Epidermal melanocyte (primary cell): ENCODE results near the gene CAST.

Experiments
- DNase-seq: peaks from one replicate; pipeline ENCODE4 v3.0.0; 2011; ENCODE audit warnings: low spot score; ENCODE audit not compliant: insufficient read length

The CAST gene

DNA sequence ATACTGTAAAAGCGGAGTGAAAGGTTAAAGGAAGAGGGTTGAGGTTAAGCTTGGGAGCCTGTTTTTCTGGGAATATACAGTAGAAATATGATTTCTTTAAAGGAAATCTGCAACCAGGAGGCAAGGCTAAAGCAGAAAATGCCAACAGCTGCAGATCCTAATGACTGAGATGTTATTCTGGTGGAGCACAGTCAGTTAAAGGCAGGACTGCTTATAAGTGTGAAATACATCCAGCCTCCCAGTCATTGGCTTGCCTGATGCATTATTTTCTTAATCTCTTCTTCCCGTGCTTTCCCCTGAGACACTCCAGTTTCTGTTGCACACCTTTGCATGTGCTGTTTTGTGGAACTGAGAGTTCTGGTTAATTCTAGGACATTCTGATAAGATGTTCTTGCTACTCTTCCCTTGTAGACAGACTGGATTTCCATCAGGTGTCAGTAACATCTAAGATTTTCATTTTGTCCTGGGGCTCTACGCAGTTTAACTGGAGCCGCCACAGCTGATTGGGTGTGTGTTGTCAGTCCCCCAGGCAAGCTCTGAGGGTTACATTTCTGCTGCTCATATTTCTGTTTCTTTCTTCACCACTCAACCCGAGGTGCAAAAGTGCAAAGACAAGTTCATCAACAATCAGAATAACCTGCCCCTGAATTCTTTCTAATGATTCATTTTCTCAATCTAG, 44.4 kb downstream of the CAST start:
- no peak for DNase-seq

DNA sequence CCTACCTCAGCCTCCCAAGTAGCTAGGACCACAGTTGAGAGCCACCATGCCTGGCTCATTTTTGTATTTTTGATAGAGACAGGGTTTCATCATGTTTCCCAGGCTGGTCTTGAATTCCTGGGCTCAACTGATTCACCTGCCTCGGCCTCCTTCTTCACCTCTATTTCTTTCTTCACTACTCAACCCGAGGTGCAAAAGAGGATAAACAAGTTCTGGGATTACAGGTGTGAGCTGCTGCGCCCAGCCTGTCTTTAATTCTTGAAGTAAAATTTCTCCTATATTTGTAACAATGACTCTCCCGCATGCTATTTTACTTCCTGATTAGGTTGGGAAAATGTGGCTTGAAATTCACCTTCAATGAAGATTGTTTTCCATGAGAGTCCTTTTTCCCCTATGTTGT, 46.4 kb downstream of the CAST start:
- DNase-seq, result no peak

DNA sequence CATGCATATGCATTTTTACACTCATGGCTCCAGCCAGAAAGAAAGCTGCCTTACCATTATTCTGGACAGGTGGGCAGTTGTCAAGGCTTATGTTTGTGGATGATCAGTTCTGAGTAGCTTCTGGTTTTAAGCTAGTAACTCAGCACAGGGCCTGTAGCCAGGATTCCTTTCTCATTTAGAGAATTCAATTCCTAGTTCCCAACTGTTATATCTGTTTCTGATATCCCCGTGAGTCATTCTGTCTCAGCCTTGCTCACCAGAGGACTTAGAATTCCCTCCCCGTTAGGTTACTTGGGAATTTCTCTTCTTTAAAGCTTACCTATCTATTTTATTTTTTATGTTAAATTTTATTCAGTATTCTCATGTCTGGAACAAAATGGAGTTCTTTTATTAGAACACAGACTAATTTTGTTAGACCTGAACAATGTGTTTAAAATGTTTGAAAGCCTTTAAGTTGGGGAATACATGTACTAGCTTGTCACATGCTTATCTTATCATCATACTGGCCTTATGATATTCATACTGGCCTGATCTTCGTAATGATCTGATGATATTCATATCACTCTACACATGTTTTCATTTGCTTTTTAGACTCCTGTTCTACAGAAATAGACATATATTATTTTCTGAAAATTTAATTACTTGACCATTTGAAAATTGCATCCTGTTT, 47.1 kb downstream of the CAST start:
- no peak for DNase-seq

DNA sequence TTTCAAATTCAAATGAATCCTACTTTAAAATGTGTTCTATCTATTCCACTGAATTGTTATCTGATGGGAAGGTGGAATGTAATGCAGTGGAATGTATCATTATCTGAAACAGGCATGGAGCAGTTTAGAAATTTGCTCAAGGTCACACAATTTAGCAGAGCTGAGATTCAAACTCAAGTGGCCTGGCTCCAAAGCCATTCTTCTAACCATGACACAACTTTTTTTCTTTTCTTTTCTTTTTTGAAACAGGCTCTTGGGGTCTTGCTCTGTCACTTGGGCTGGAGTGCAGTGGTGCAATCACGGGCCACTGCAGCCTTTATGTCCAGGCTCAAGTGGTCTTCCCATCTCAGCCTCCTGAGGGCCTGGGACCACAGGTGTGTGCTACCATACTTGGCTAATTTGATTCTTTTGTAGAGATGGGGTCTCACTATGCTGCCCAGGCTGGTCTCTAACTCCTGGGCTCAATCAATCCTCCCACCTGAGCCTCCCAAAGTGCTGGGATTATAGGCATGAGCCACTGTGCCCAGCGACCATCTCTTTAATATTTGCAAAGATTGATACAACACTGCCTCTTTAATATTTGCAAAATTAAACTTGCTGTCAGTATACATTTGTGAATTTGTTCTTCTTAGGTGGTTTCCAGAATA, 50.0 kb downstream of the CAST start:
- no peak for DNase-seq

DNA sequence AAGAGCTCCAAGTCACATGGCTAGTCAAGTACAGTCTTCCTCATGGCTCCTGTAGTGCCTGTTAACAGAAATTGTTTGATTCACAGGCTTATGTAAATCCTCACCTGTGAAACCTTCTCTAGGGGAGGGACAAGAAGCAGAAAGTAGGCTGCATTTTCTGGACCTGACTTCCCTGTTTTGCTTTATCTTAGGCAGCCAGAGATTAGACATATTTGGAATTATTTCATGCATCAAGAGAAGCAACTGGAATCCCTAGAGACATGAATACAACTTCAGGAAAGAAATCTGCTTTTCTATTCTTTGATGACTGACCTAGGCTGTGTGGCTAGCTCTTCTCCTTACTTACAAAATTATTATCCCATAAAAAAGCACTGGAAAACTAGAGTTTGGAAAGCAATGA, 52.3 kb downstream of the CAST start:
- no peak for DNase-seq

DNA sequence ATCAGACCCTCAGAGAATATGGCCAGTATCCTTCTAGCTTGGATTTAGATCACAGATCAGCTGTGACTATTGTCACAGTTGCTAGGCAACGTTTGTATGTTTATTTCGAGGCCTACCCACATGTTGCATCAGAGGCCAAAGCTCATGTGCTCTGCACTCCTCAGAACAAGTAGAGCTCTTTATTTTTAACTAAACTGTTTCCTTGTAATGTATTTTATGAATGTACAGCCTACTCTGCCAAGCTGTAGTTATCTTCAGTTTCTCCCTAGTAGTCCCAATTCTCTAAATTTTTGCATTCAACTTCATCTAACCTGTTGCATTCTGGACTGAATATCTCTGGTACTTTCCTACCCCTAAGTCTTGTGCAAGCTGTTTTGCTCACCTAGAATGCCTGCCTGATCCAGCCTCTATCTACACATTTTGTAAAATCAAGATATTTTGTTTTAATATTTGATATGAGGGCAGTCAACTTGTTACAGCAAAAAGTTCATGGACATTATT, 52.8 kb downstream of the CAST start:
- no peak for DNase-seq

DNA sequence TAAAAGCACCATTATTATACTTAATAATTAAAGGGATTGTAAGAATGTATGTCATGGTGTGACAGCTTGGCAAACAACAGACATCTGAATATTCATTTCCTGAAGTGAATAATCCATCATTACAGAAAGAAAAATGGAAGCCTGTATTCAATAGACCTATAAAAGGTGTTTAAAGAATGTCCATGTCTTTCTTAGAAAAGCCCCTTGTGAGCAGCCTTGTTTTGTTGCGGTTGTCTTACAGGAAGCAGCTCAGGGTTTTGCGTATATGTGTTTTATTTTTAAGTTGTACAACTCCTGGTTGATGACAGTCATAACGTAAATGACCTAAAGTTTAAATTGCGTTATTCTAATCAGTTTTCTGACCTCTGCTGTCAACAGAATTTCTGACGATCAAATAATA, 53.8 kb downstream of the CAST start:
- no peak for DNase-seq

DNA sequence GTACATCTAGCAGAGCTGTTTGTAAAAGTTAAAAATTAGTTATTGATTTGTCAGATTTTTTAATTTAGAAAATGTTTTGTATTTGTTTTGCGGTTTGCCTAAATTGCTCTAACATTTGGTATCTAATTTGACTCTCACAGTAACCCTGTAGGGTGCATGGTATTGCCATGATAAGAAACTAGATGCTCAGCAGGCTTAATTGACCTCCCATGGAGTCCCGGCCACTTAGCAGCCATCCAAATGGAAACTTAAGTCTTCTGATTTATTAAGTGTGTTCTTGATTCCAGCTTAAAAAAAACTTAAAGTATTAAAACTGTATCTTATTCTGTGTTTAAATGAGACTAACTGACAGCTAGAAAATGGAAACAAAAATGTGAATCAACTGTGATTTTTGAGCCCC, 54.5 kb downstream of the CAST start:
- no peak for DNase-seq

DNA sequence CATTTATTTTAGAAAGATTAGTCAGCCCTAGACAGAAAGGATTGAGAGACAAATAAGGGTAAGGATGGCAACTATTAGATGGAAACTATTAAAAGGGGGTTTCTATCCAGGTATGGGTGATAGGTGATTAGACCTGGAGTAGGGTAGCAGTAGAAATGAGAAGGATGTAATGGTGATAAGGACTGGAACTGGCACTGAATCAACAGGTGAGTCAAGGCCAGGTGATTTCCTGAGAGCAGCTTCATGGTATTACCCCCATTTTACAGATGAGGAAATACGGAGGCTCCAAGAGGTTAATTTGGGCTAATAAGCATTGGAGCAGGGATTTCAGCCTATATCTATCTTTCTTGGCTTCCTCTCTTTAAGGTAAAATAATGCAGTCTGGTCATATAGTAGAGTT, 55.7 kb downstream of the CAST start:
- no peak for DNase-seq

DNA sequence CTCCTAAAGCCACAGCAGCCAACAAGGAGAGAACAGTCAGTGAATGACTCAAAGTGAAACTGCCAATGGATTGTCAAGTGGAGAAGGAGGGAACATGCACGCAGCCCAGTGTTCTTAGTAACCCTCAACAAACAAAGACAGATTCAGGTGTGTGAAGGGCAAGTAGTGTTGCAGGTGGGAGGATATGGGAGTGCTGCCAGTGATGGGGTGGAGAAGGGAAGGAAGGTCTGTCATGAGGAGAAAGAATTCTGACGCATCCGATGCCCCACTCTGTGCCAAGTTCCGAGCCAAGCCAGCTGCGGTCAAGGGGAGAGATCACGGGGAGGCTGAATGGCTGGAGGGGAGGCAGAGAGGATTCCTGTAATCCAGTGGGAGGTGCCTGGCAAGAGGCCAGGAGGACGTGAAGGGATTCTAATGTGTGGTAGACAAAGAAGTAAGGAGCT, 56.5 kb downstream of the CAST start:
- no peak for DNase-seq

DNA sequence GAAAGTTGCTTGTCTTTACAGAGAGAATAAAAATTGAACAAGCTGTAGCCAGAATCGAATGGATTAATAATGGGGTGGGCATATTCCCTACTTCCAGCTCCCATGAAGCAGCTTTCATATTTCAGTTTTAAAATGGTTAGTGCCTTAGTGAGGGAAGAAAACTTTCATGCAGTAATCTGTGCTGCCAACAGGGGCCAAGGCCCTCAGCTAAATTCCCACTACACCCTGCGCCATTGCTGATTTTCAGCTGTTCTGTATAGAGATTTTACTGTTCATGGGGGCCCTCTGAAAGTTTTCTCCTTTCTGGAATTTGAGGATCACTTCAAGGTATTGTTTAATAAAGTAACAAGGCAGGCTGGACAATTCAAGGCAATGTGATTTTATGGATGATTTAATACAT, 58.2 kb downstream of the CAST start:
- DNase-seq, result no peak

DNA sequence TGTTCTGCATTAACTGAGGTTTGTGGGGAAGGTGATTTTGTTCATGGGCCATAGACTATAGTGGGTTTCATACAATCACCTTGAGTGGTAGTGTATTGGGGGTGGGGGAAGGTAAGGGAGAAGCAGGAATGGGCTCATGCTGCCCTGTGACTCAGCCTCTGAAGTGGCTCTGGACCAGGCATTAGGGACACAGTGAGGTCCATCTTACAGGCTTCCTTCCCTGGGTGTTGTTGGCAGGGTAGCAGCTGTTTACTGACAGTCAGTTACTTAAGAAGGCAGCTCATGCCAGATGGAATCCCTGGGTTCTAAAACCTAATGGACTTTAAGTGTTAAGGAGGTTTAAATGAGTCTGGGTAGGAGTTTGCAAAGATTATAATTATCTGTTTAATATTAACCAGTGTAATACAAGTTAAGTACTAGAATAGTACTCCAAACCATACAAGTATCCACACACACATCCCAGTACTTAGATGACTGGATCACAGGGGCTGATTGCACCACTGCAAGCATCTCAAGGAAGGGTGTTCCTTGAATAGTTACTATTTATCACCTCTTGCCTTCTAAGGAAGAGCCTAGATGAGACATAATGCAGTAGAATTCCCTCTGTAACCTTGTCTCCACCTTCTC, 59.3 kb downstream of the CAST start:
- no peak for DNase-seq

DNA sequence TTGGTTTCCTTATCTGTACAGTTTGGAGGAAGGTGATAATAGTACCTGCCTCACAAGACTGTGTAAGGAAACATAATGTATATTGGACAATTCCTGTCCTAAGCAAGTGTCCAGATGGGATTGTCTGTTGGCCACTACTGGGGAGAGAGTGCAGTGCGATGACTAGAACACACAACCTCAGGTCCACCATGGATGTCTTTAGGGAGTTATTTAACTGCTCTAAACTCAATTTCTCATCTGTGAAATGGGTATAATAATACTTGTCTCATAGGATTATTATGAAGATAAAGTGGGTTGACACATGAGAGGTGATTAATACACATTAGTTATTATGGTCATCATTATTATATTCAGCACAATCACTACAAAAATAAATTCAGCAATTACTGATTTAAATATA, 63.1 kb downstream of the CAST start:
- no peak for DNase-seq

DNA sequence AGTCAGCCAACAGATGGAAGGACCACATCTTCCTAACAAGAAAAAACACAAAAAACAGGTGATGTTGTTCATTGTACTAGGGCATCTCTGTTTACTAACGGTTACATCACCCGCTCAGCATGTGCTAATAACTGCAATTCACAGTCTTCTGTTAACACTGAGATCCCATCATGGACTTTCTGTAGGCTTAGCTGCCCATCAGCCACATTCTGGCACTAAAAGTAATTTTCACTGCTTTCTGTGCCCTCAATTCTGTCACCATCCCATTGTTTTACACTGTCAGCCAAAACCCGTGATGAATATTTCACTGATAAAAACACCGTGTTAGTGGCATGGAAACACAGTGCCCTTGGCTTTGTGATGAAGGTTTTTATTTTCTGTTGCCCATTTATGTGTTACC, 64.6 kb downstream of the CAST start:
- DNase-seq, result no peak

DNA sequence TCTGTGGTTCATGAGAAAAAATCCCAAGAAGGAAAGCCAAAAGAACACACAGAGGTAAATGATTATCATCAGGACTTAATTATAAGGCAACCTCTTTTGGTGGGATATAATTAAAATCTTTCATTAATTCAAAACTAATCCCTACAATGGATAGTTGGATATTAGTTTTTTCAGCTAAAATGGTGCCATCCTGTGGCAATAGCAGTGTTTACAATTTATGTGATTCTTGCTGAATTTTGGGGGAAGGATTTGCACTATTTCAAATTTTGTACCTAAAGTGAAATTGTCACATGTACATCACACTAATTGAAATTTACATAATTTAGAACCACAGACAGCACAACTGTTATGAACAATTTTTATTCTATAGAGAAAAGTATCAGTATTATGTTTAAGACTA, 67.0 kb downstream of the CAST start:
- no peak for DNase-seq

DNA sequence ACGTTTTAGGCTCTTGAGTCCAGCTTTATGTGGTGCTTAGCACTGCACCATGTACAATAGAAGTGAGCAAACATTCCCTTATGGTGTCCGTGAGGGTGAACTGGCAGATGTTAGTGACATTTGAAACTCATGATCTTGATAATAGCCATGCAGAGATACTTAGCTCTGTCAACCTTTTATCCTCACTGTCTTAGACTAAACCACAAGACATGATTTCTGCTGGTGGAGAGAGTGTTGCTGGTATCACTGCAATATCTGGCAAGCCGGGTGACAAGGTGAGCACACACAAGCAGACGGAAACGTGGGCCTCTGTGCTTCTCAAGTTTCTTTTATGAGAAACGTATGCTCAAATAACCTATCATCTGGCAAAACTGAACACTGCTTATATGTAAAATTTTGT, 68.4 kb downstream of the CAST start:
- DNase-seq, result no peak

DNA sequence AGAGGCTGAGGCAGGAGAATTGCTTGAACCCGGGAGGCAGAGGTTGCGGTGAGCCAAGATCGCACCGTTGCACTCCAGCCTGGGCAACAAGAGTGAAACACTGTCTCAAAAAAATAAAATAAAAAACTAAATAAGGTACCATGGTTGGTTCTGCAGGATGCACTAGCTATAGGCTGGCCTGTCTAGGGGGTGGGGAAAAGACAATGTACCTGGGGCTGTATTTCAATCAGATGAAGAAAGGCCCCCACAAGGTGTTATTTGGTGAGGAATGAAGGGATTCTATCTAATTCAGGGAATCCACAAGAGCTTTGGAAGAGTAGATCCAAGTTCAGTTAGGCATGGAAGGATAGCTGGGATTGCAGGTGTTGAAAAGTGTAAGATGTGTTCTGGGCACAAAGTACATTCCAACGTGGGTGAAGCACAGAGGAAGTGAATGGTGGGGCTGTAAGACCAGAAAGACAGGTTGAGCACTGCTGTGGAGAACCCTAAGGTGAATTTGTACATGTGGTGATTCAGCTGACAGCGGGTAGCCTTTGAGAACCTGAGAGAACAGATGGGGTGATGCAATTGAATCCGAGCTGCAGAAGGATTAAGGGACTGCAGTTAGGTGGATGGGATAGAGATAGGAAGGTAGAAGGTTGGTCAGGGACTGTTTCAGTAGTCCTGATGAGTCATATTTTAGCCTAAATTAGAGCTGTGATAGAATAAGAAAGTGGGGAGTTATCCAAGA, 71.8 kb downstream of the CAST start:
- no peak for DNase-seq

DNA sequence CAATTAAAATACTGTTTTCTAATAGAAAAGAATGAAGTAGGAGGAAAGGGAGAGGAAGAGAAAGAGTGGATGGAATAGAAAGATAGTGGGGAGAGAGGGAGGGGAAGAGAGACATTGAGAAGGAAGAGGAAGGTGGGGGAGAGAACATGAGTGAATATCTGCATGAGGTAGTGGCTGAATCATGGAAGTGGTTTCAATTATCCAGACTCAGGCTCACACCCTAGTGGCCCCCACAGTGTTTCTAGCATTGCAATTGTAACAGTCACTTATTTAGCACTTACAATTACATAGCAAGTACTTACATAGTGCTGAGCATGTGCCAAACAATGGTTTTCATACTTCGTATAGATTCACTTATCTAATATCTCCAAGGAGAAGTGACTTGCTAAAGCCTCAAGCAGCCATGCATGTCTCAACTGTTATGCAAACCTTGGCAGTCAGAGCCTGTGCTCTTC, 72.7 kb downstream of the CAST start:
- DNase-seq, result no peak

DNA sequence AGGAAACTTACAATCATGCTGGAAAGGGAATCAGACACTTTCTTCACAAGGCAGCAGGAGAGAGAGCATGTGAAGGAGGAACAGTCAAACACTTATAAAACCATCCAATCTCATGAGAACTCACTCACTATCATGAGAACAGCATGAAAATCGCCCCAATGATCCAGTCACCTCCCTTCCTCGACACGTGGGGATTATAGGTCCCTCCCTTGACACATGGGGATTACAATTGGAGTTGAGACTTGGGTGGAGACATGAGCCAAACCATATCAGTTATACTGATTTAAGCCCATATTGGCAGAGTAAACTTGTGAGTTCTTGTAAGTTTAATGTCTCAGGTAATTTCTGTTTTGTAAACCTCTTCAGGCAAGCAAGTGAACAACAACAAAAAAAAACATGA, 74.8 kb downstream of the CAST start:
- DNase-seq, result no peak

DNA sequence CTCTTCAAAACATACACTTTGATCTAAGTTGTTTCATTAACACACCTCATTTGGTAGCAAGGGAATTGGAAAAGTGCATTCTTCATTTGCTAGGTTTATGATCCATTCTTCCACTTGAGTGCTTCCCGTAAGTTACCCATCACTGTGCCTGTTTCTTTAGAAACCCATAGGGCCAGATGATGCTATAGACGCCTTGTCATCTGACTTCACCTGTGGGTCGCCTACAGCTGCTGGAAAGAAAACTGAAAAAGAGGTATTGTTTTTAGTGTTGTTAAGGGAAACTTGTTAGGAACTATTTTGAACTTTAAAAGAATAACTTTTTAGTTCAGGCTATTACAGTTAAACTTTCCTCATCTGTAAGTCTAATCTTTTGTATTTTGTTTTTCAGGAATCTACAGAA, 78.9 kb downstream of the CAST start:
- DNase-seq, result no peak

DNA sequence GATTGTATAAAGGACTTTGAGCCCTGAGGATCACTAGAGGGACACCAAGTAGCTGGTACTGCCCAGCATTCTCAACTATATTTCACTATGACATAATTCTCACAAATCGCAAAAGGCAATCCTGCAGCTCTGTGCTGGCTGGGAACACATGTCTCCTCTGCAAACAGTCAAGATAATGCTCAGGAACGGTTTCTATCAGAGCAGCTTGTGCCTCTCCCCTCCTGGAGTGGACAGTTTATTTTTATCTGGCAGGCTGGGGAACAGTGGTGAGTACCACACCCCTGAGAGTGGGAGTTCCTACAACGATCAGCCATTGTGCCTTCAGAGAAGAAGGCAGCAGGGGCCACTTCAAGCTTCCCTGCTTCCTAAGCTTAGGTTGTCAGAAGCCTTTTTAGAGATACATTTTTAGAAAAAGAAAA, 79.7 kb downstream of the CAST start:
- DNase-seq, result no peak
